Lung (tissue), 10 donors: ENCODE data around the gene PLGLB2. TPM values are rescaled to one million over a fixed set of nuclear protein-coding genes. Genes with fewer than 3 reads are reported as not detected.
"Not testable (repeated sequence)": the region's sequence is repeated elsewhere in the genome, so short reads cannot be mapped to it uniquely, and the experiment has no call there.

Experiments
- ATAC-seq: fragments of 200-7000 bp; cut with Tn5 transposase; one replicate; pipeline ENCODE4 v1.9.1; 2020; ENCODE audit warnings: moderate number of reproducible peaks; ENCODE audit not compliant: insufficient read depth, low FRiP score
- DNase-seq, 3 donors: peaks; one replicate each; pipeline ENCODE4 v3.0.0-alpha.2; 2013 to 2017
- H3K27ac ChIP-seq, 2 donors: one replicate each; pipeline ENCODE4 v1.5.1; 2013; ENCODE audit warnings: mild to moderate bottlenecking in 2 of 2, moderate library complexity in 2 of 2, control low read depth in 1 of 2, inconsistent platforms in 1 of 2, low read depth in 1 of 2, low read length in 1 of 2
- H3K27me3 ChIP-seq, 3 donors: one replicate each; pipeline ENCODE4 v1.5.1; 2013; ENCODE audit warnings: low read length in 2 of 3; ENCODE audit not compliant: control insufficient read depth in 3 of 3, insufficient read depth in 3 of 3
- H3K36me3 ChIP-seq, 4 donors: one replicate each; pipeline ENCODE4 v1.5.1; 2013; ENCODE audit warnings: low read length in 4 of 4, mild to moderate bottlenecking in 1 of 4, moderate library complexity in 1 of 4; ENCODE audit not compliant: control insufficient read depth in 4 of 4, insufficient read depth in 4 of 4
- H3K4me1 ChIP-seq, 5 donors: one replicate each; pipeline ENCODE4 v1.5.1; 2013; ENCODE audit warnings: low read length in 5 of 5, mild to moderate bottlenecking in 2 of 5, moderate library complexity in 1 of 5; ENCODE audit not compliant: control insufficient read depth in 5 of 5, insufficient read depth in 5 of 5
- H3K4me3 ChIP-seq: one replicate; pipeline ENCODE4 v1.5.1; 2013; ENCODE audit warnings: mild to moderate bottlenecking, control low read depth, moderate library complexity
- H3K9ac ChIP-seq, 2 donors: one replicate each; pipeline ENCODE4 v1.5.1; 2013; ENCODE audit warnings: low read length in 2 of 2, control low read depth in 1 of 2; ENCODE audit not compliant: insufficient read depth in 1 of 2
- H3K9me3 ChIP-seq, 4 donors: one replicate each; pipeline ENCODE4 v1.5.1; 2013; ENCODE audit warnings: low read length in 3 of 4, mild to moderate bottlenecking in 1 of 4, moderate library complexity in 1 of 4; ENCODE audit not compliant: control insufficient read depth in 4 of 4, insufficient read depth in 3 of 4
- WGBS, 2 donors: extraction: QIAGEN DNeasy Blood & Tissue Kit; methylation state at CpG; one replicate each; pipeline ENCODE4 v1.1.7; 2013; 5-methylcytosine and 5-hydroxymethylcytosine counted together
- polyA plus RNA-seq, 2 donors: library from polyadenylated mRNA; stranded (reverse); fragments of 200-250 nt; gene quantifications; one replicate each; pipeline ENCODE4 v1.2.1, GENCODE V29; 2013
- total RNA-seq, 2 donors: library from RNA; depleted of rRNA in 1 of 2; stranded (reverse); fragments of >200 nt in 1 of 2; gene quantifications; one replicate each; pipeline ENCODE4 v1.2.1, GENCODE V29; 2014 to 2021
- donor health status: Bipolar disorder and iron deficiency.
- donor health status: healthy.
- donor health status: DM: yes; HTN: yes; CAD: no.

The PLGLB2 gene
- total and polyA plus RNA-seq, 4 donors, result 0.61 to 5.6 (median 0.62) TPM; not detected in 1

DNA sequence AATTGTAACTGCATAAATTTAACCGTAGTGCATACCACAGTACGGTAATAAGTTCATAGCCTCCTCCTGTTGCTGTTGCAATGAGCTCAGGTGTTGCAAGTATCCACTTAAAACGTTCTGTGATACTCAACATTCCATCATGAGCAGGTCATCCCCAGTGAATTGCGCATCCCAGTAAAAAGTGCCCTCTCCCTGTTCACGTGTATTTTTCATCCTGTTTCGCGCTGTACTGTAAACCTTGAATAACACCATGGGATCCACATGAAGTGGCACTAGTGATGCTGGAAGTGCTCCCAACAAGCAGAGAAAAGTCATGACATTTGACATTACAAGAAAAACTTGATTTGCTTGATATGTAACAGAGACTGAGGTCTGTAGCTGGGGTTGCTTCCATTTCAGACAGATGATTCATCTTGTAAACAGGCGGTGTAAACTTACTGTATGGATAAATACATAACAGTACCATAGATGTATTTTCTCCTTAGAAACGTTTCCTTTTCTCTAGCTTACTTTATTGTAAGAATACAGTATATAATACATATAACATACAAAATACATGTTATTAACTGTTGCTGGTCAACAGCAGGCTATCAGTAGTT, 2.4 kb upstream of the PLGLB2 start:
- ATAC-seq, H3K4me1 ChIP-seq, H3K36me3 ChIP-seq, H3K27me3 ChIP-seq, H3K9me3 ChIP-seq, H3K4me3 ChIP-seq, H3K27ac ChIP-seq, H3K9ac ChIP-seq: not testable (repeated sequence)
- 77 to 81% methylated on average over 4 of the region's 9 CpGs for WGBS, 2 donors
- DNase-seq, result peak in 1 of 3 donors; percentile 2

DNA sequence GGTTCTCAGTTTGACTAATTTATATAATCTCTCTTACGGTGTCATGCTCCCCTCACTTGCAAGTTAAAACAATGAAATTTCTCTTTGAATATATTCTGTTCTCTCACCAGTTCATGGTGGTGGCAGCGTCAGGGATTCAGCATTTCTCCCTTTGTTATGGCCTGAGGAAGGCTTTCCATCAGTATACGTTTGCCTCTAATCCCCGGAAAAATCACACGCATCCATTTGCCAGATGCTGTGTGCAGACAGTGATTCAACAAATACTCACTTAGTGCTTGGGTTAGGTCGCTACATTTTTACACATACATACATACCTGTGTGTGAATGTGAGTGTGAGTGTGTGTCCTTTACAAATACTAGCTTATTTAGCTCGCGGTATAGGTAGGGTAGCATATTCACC, 637 bp downstream of the PLGLB2 start:
- not testable (repeated sequence) for H3K4me1 ChIP-seq, H3K9me3 ChIP-seq, H3K27ac ChIP-seq, H3K9ac ChIP-seq, H3K36me3 ChIP-seq, DNase-seq, ATAC-seq, H3K4me3 ChIP-seq, H3K27me3 ChIP-seq
- WGBS, 2 donors, result 71 to 100% methylated on average over 2 of the region's 8 CpGs

DNA sequence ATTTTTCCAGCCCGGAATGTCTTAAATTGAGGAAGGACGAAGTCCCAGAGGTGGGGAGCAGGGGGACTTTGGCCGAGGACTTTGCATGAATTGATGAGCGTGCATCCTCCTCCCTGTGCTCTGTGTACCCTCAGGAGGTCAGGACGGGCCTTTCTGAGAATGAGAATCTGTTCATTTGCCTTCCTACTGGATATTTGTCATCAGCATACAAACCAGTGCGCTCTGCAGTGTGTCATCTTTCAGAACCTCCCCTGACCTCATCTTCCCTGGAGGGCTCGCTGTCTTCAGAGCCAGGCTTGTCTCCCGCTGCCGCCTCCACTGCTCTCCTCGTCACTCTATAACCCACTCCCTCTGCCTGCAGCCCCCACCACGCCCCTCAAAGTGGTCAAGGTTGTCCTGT, 2.7 kb downstream of the PLGLB2 start:
- not testable (repeated sequence) for H3K4me3 ChIP-seq, H3K4me1 ChIP-seq, H3K9me3 ChIP-seq, H3K27ac ChIP-seq, H3K27me3 ChIP-seq, ATAC-seq, H3K9ac ChIP-seq, H3K36me3 ChIP-seq, DNase-seq
- 92 to 95% methylated on average over 6 of the region's 11 CpGs for WGBS, 2 donors

DNA sequence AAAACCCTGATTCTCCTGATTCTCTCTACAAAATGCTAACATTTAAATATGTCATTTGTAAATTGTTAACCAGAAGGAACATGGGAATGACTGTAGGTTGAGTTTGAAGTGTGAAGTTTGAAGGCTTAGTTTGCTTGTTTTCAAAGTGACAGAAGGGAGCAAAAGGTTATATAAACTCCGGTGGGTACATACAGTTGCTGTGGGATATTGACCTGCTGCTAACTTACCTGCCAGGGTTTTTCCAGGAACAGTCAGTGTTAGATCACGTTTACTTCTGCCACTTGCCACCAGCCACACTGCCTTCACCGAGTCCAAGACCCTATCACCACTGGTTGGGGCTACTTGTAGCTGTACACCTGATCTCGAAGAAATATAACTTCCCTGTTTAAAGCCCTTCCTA, 6.9 kb downstream of the PLGLB2 start:
- not testable (repeated sequence) for H3K4me3 ChIP-seq, H3K27me3 ChIP-seq, H3K27ac ChIP-seq, DNase-seq, ATAC-seq, H3K4me1 ChIP-seq, H3K9ac ChIP-seq, H3K9me3 ChIP-seq, H3K36me3 ChIP-seq
- WGBS, 2 donors, result 58% methylated on average over 3 of the region's 4 CpGs; no CpG with 5 or more reads in 1 of the 2 donors

Other genes with a start within 250 kb of the PLGLB2 start
- 1 to 10 TPM; 1.8 to 8.1 TPM for gene RGPD2, start 77.7 kb downstream of the PLGLB2 start, total RNA-seq
- 1 to 10 TPM; 1.3 to 3.4 TPM for gene RGPD2, start 77.7 kb downstream of the PLGLB2 start, polyA plus RNA-seq